Vagina (tissue), 2 donors: ENCODE results near the gene BRI3. TPM values are rescaled to one million over a fixed set of nuclear protein-coding genes. Genes with fewer than 3 reads are reported as not detected.
A peak's percentile ranks its signal among the peaks of the same experiment; 100 is the strongest.

Experiments used
- DNase-seq, 2 donors: peaks; one replicate each; pipeline ENCODE4 v3.0.0-alpha.2; 2017; ENCODE audit errors: extremely low spot score in 2 of 2
- H3K27ac ChIP-seq: fragments of 200-600 bp; sonication (generic); one replicate; pipeline ENCODE4 v1.5.1; 2019
- H3K27me3 ChIP-seq: fragments of 200-600 bp; sonication (generic); one replicate; pipeline ENCODE4 v1.5.1; 2019
- H3K36me3 ChIP-seq, 2 donors: fragments of 200-600 bp; sonication (generic); one replicate each; pipeline ENCODE4 v1.5.1; 2017 to 2019
- H3K4me1 ChIP-seq: fragments of 200-600 bp; sonication (generic); one replicate; pipeline ENCODE4 v1.5.1; 2019
- H3K4me3 ChIP-seq, 2 donors: fragments of 200-600 bp; sonication (generic); 1 replicate in 1 of 2; 2 replicates in 1 of 2; pipeline ENCODE4 v1.5.1; 2016 to 2019
- H3K9me3 ChIP-seq: fragments of 200-600 bp; sonication (generic); one replicate; pipeline ENCODE4 v1.5.1; 2019
- POLR2A ChIP-seq, 2 donors: fragments of 450-650 bp; IDR thresholded peaks; one replicate each; pipeline ENCODE4 v1.6.1; 2017; ENCODE audit warnings: antibody characterized with exemption in 2 of 2, mild to moderate bottlenecking in 2 of 2, moderate library complexity in 2 of 2
- POLR2AphosphoS5 ChIP-seq, 2 donors: sonication (generic); formaldehyde crosslinking; IDR thresholded peaks; one replicate each; pipeline ENCODE4 v1.9.0; 2017; ENCODE audit warnings: antibody characterized with exemption in 2 of 2, mild to moderate bottlenecking in 2 of 2, low read depth in 1 of 2; ENCODE audit not compliant: insufficient read depth in 1 of 2
- intact Hi-C: fragments of 100-400 bp; cut with DNase I; formaldehyde crosslinking; loops from one replicate; pipeline ENCODE4 v1.15.1; 2023
- total RNA-seq: library from RNA; depleted of rRNA; stranded (reverse); fragments of >200 nt; gene quantifications from one replicate; pipeline ENCODE4 v1.2.3, GENCODE V29; 2016
- TF ChIP-seq, protein P1 (sequence below), 3 experiments: fragments of 450-650 bp in 2 of 3; fragments of 200-600 bp in 1 of 3; sonication (generic) in 1 of 3; IDR thresholded peaks; one replicate each; pipeline ENCODE4 v1.5.1; 2017 to 2019; ENCODE audit warnings: antibody characterized with exemption in 3 of 3, mild to moderate bottlenecking in 2 of 3, moderate library complexity in 2 of 3

The BRI3 gene
- total RNA-seq, 1 donor from 2014 or later = 68.5 TPM

DNA sequence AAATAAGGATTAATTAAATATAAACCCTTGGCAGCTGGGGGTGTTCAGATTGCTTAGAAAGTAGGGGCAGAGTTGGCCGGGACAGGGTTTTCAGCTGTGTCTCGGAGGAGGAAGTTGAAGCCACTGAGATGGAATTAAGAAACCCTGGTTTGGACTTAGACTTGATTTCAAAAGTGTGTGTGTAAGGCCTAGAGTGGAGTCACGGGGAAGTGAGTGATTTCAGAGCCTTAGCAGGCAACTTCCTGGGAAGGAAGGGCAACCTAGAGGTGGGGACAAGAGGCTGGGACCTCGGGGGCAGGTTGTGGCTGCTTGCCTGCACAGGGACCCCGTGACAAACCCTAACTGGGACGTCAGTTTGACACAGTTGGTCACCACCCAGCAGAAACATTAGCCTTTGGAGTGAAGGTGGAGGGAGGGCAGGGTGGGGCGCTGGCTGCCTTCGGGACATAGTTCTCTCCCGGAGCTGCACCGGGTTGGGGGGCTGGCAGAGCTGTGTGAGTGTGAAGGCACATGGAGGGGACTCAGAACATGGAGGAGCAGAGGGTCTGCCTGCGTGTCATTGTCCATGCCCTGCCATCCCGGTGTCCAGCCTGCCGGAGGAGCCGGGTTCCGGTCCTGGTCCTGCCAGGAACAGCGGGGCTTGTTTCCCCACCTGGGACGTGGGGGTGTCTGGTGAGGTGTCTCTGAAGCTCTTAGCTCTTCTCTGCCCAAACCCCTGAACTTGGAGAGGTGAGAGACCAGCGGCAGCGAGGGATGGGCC, 1.8 kb downstream of the BRI3 start:
- Histone ChIP-seq H3K27me3 (no peaks in the 10 kb centered on the region), H3K4me3 (peak overlapping the region; percentile 99), H3K36me3 (no peaks in the 10 kb centered on the region), H3K27ac (peak overlapping the region; percentile 99), H3K9me3 (no peaks in the 10 kb centered on the region), H3K4me1 (peaks cover 71% of the 10 kb centered on the region)
- TF ChIP-seq, protein P1, sequence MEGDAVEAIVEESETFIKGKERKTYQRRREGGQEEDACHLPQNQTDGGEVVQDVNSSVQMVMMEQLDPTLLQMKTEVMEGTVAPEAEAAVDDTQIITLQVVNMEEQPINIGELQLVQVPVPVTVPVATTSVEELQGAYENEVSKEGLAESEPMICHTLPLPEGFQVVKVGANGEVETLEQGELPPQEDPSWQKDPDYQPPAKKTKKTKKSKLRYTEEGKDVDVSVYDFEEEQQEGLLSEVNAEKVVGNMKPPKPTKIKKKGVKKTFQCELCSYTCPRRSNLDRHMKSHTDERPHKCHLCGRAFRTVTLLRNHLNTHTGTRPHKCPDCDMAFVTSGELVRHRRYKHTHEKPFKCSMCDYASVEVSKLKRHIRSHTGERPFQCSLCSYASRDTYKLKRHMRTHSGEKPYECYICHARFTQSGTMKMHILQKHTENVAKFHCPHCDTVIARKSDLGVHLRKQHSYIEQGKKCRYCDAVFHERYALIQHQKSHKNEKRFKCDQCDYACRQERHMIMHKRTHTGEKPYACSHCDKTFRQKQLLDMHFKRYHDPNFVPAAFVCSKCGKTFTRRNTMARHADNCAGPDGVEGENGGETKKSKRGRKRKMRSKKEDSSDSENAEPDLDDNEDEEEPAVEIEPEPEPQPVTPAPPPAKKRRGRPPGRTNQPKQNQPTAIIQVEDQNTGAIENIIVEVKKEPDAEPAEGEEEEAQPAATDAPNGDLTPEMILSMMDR (IDR thresholded peaks at IDR 0.05) = no peak
- TF ChIP-seq POLR2AphosphoS5 (IDR thresholded peaks at IDR 0.05; ENCODE audit: insufficient read depth in 1 of 2, low read depth in 1 of 2) (peak; percentile 40 to 75), POLR2A (IDR thresholded peaks at IDR 0.05) (peak in 1 of 2 donors; percentile 42)
- intact Hi-C loops = no loop called here
- no peak for DNase-seq

DNA sequence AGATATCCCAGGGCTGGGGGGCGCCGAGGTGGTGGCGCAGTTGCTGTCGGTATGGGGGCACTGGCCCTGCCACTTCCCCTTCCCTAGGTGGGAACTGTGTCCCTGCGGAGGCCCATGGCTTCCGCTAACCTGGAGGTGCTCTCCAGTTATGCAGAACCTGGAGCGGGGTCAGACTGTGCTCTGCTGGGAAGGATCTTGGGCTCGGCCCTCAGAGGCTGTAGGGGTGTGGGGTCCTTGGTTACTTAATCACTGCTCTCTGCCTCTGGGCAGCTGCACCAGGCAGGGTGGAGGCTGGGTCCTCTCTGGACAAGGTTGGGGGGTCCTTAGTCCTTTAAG, 2.4 kb downstream of the BRI3 start:
- no peaks in the 10 kb centered on the region for H3K9me3 ChIP-seq
- intact Hi-C loops = no loop called here

GRCh38 chr7:98284335-98285036, 3.0 kb downstream of the BRI3 start:
- peak overlapping the region; percentile 99 for H3K4me3 ChIP-seq
- TF ChIP-seq POLR2AphosphoS5 (IDR thresholded peaks at IDR 0.05; ENCODE audit: insufficient read depth in 1 of 2, low read depth in 1 of 2) (peak in 1 of 2 donors; percentile 81), POLR2A (IDR thresholded peaks at IDR 0.05) (no peak)

More for the DNA sequence above, 2.4 kb downstream of the BRI3 start:
- no peak for DNase-seq
- no peaks in the 10 kb centered on the region for H3K36me3 ChIP-seq
- peaks cover 77% of the 10 kb centered on the region for H3K4me1 ChIP-seq
- peak overlapping the region; percentile 99 for H3K4me3 ChIP-seq
- TF ChIP-seq POLR2A (IDR thresholded peaks at IDR 0.05) (no peak), POLR2AphosphoS5 (IDR thresholded peaks at IDR 0.05; ENCODE audit: insufficient read depth in 1 of 2, low read depth in 1 of 2) (no peak)
- TF ChIP-seq, protein P1 (IDR thresholded peaks at IDR 0.05) = no peak
- no peaks in the 10 kb centered on the region for H3K27me3 ChIP-seq
- peak overlapping the region; percentile 99 for H3K27ac ChIP-seq

DNA sequence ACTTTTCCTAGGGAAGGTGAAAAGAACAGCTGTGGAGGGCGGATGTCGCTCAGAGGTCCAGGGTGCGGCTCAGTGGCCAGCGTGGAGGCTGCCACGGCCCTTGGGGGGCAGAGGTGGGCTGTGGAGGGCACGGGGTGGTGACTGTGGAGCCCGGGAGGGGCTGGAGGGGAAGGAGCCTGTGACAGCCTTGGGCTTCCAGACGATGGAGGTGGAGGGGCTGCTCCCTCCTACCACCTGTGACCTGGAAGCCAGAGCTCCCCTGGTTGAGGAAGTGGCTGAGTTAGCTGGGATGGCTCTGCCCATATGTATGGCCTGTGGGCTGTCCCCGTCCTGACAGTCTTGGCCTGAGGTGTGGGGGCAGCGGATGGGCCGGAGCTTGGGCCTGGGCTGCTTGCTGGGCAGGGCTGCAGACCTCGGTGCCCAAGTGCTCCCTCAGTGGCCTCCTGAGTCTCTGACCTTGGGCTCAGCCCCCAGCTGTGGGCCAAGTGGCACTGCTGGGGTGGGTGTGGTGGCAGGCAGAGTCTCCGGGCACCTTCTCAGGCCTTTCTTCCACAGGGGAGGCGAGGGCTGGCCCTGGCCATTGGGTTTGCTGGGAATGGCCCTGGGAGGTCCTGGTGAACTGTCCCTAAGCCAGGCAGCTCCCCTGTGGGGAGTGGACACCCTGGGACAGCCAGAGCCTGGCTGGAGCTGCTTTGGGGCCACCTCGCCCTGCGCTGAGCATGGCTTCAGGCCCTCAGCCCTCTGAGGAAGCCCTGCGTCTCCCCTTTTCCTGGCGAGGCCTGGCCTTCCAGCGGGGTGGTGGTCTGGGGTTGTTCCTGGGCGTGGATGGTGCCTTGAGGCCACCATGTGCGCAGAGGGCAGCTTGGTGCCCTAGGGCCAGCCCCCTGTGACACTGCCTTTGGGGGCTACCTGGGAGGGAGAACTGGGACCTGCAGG, 3.9 kb downstream of the BRI3 start:
- no peaks in the 10 kb centered on the region for H3K27me3 ChIP-seq
- TF ChIP-seq, protein P1 (IDR thresholded peaks at IDR 0.05) = no peak
- TF ChIP-seq POLR2AphosphoS5 (IDR thresholded peaks at IDR 0.05; ENCODE audit: insufficient read depth in 1 of 2, low read depth in 1 of 2) (no peak), POLR2A (IDR thresholded peaks at IDR 0.05) (no peak)
- intact Hi-C loops = loop anchor here (5.0 kb wide), 1 partner anchor 33 kb away; the partner anchor contains the start of gene TECPR1
- peak overlapping the region; percentile 99 for H3K4me3 ChIP-seq
- no peaks in the 10 kb centered on the region for H3K9me3 ChIP-seq
- H3K4me1 ChIP-seq = peaks cover 81% of the 10 kb centered on the region
- no peaks in the 10 kb centered on the region for H3K36me3 ChIP-seq
- no peak for DNase-seq
- H3K27ac ChIP-seq = peak overlapping the region; percentile 99

More at GRCh38 chr7:98284335-98285036, 3.0 kb downstream of the BRI3 start:
- H3K4me1 ChIP-seq = peaks cover 83% of the 10 kb centered on the region
- no peak for DNase-seq
- H3K27ac ChIP-seq = peak overlapping the region; percentile 99
- no peaks in the 10 kb centered on the region for H3K36me3 ChIP-seq
- no peaks in the 10 kb centered on the region for H3K27me3 ChIP-seq
- no peaks in the 10 kb centered on the region for H3K9me3 ChIP-seq
- intact Hi-C loops = loop anchor here (5.0 kb wide), 1 partner anchor 32 kb away; the partner anchor contains the start of gene TECPR1

- Histone ChIP-seq H3K9me3 (no peaks in the 10 kb centered on the region), H3K4me3 (peak overlapping the region; percentile 99), H3K27ac (peak overlapping the region; percentile 99), H3K27me3 (no peaks in the 10 kb centered on the region), H3K4me1 (peaks cover 76% of the 10 kb centered on the region), H3K36me3 (no peaks in the 10 kb centered on the region)
- DNase-seq = peak in 1 of 2 donors; percentile 95
- peak in 1 of 2 donors; percentile 31 for TF ChIP-seq POLR2A (IDR thresholded peaks at IDR 0.05)
- TF ChIP-seq, protein P1 (IDR thresholded peaks at IDR 0.05) = no peak
- TF ChIP-seq POLR2AphosphoS5 (IDR thresholded peaks at IDR 0.05; ENCODE audit: insufficient read depth in 1 of 2, low read depth in 1 of 2) = peak; percentile 45 to 81
- intact Hi-C loops = loop anchor here (5.0 kb wide), 1 partner anchor 34 kb away; the partner anchor contains the start of gene TECPR1
Observed at GRCh38 chr7:98286093-98286539, 4.6 kb downstream of the BRI3 start.
